ENCODE results near the gene REEP1.

GRCh38 chr2:86309966-86310365 is 27.5 kb downstream of the REEP1 start:
- no peak for TF ChIP-seq CTCF (IDR thresholded peaks at IDR 0.05; ENCODE audit: poor library complexity)
- no peak for TF ChIP-seq EZH2 (IDR thresholded peaks at IDR 0.05; ENCODE audit: borderline replicate concordance)

Data from hepatocyte (in vitro differentiated cells).